A673 (cell line): ENCODE measurements around the gene NFIC.

Source experiments
- EZH2 ChIP-seq: fragments of 200-600 bp; sonication (generic); IDR thresholded peaks from 2 replicates; pipeline ENCODE4 v1.6.1; 2017; ENCODE audit warnings: borderline replicate concordance, low read depth, mild to moderate bottlenecking, mixed read lengths, antibody characterized with exemption, low read length; ENCODE audit not compliant: poor library complexity, severe bottlenecking
- TF ChIP-seq, protein P1 (sequence below): fragments of 300-800, 200-600 bp; sonication (generic); conservative IDR thresholded peaks from 2 replicates; pipeline ENCODE4 v1.5.1; 2017; ENCODE audit warnings: low read depth, mild to moderate bottlenecking, antibody characterized with exemption, low read length, moderate library complexity, mixed read lengths

DNA sequence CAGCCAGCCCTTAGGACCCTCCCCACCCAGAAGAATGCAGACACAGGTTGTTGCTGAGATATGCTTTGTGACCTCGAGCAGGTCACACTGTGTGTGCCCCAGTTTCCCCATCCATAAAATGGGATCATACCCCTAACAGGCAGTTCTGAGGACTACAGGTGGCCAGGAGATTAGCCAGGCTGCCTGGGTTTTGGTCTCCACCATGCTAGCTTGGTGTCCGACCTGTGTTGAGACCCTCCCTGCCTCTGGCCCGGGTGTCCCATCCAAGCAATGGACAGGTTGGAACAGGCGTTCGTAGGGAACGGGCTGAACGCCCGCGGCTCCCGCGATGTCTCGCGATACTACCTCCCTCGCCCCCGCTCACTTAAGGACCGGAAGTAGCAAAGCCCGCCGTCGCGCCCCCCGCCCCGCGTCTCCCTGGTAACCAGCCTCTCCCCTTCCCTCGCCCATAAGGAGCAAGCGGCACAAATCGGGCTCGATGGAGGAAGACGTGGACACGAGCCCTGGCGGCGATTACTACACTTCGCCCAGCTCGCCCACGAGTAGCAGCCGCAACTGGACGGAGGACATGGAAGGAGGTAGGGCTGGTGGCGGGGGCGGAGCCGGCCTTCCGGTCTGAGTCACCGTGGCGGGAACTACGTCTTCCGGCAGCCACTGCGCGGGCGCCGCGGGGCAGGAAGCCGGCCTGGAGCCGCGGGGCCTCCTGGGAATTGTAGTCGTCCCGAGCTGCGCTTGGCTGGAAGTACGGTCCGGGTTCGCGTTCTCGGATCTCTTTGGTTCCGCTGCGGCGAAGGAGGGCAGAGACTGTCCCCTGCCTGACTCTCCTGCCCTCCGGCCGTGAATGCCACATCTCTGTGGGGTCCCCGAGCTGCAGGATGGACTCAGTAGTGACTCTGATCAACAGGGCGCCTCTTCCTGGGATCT lies 68.5 kb downstream of the NFIC start:
- TF ChIP-seq, protein P1, sequence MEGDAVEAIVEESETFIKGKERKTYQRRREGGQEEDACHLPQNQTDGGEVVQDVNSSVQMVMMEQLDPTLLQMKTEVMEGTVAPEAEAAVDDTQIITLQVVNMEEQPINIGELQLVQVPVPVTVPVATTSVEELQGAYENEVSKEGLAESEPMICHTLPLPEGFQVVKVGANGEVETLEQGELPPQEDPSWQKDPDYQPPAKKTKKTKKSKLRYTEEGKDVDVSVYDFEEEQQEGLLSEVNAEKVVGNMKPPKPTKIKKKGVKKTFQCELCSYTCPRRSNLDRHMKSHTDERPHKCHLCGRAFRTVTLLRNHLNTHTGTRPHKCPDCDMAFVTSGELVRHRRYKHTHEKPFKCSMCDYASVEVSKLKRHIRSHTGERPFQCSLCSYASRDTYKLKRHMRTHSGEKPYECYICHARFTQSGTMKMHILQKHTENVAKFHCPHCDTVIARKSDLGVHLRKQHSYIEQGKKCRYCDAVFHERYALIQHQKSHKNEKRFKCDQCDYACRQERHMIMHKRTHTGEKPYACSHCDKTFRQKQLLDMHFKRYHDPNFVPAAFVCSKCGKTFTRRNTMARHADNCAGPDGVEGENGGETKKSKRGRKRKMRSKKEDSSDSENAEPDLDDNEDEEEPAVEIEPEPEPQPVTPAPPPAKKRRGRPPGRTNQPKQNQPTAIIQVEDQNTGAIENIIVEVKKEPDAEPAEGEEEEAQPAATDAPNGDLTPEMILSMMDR = no peak
- no peak for TF ChIP-seq EZH2
